ENCODE results near the gene PIP.
"Not testable (repeated sequence)": the region's sequence is repeated elsewhere in the genome, so short reads cannot be mapped to it uniquely, and the experiment has no call there.

PIP gene, protein sequence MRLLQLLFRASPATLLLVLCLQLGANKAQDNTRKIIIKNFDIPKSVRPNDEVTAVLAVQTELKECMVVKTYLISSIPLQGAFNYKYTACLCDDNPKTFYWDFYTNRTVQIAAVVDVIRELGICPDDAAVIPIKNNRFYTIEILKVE

DNA sequence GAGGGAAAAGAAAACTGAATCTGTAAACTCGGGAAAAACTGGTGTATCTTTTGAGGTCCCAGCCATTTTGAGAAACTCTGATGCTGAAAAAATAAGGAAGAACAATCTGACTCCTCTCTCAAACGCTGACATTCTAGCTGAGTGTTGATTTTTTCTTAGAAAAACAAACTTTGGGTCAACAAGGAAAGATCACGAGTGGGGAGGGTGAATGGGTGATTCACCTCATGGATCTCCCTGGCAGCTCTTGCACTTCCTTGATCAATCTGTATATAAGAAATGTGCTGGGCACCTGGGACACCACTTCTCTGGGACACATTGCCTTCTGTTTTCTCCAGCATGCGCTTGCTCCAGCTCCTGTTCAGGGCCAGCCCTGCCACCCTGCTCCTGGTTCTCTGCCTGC is at the start of gene PIP:
TSS of gene PIP (plus strand) at position 297 of the 400 bp plus-strand sequence. CDS start at position 337, 40 bp downstream.
- DNase-seq, result no peak

DNA sequence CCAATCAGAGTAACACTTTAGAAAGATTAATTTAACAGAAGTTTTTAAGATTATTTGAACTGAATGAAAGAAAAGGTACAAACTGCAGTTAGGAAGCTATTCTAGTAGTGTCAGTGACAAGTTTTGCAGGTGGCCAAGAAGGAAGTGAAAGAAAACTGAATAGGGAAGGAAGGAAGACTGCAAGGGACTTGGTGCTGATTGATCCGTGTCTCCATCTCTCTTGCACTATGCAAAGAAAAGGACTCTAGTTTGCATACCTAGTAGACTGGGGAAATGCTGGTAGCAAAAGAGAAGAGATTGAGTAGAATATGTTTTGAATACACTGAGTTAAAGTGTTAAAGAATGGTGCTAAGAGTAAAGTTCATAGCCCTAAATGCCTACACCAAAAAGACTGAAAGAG is 46.8 kb upstream of the PIP start:
- no peak for DNase-seq

DNA sequence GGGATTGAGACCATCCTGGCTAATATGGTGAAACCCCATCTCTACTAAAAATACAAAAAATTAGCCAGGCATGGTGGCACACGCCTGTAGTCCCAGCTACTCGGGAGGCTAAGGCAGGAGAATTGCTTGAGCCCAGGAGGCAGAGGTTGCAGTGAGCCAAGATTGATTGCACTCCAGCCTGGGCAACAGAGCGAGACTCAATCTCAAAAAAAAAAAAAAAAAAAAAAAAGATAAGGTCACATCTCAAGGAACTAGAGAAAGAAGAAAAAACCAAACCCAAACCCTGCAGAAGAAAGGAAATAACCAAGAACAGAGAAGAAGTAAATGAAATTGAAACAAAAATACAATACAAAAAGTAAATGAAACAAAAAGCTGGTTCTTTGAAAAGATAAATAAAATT is 46.3 kb upstream of the PIP start:
- not testable (repeated sequence) for DNase-seq

DNA sequence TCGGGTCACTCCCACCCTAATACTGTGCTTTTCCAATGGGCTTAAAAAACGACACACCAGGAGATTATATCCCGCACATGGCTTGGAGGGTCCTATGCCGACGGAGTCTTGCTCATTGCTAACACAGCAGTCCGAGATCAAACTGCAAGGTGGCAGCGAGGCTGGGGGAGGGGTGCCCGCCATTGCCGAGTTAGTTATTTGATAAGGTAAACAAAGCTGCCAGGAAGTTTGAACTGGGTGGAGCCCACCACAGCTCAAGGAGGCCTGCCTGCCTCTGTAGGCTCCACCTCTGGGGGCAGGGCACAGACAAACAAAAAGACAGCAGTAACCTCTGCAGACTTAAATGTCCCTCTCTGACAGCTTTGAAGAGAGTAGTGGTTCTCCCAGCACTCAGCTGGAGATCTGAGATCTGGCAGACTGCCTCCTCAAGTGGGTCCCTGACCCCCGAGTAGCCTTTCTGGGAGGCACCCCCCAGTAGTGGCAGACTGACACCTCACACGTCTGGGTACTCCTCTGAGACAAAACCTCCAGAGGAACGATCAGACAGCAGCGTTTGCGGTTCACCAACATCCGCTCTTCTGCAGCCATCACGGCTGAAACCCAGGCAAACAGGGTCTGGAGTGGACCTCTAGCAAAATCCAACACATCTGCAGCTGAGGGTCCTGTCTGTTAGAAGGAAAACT is 43.2 kb upstream of the PIP start:
- DNase-seq, result not testable (repeated sequence)

DNA sequence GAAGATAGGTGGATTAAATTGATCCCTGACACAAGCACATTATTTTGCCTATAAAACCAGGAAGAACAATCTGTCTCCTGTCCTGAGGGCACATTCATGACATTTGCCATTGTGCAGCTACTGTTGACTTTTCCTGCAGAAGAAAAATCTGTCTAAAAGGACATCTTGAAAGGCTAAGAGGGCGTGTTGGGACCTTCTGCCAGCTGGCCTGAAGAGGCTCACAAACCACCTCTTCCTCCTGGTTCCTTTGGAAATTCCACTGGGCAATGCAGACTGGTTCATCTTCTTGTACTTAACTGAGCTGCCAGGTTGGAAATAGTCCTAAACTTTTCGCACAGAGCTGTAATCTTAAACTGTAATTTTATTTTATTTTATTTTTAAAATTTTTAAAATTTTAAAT is 35.7 kb upstream of the PIP start:
- no peak for DNase-seq

DNA sequence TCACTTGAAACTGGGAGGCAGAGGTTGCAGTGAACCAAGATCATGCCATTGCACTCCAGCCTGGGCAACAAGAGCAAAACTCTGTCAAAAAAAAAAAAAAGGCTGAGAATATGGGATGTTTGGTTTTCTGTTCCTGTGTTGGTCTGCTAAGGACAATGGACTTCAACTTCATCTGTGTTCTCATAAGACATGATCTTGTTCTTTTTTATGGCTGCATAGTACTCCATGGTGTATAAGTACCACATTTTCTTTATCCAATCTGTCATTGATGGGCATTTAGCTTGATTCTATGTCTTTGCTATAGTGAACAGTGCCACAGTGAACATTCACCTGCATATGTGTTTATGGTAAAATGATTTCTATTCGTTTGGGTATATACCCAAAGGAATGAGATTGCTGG is 32.3 kb upstream of the PIP start:
- DNase-seq, result not testable (repeated sequence)

DNA sequence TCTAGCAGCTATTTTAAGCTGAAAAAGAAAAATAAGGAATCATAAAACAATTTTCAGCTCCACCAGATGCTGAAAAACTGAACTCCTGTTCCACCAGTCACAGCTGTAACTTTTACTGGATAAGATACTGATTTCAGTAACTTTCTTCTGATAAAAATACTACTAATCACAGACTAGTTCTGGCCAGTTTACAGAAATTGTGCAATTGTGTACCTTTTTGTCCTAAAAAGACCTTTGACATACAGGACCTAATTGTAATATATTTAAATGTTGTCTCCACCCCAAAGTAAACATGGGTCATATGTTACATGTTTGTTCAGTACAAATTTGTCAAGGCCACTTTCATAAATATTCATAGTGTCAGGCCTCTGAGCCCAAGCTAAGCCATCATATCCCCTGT is 27.1 kb upstream of the PIP start:
- DNase-seq, result no peak

DNA sequence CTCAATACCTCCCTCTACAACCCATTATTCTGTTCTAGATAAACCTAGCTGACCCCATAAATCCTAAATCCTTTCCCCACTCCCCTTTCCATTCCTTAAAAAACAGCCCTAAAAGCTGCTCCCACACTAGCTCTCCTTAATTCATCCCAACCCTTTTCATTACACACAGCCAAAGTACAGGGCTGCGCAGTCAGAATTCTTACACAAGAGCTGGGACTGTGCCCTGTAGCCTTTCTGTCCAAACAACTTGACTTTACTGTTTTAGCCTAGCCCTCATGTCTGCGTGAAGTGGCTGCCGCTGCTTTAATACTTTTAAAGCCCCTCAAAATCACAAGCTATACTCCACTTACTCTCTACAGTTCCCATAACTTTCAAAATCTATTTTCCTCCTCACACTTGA is 23.9 kb upstream of the PIP start:
- DNase-seq, result not testable (repeated sequence)

DNA sequence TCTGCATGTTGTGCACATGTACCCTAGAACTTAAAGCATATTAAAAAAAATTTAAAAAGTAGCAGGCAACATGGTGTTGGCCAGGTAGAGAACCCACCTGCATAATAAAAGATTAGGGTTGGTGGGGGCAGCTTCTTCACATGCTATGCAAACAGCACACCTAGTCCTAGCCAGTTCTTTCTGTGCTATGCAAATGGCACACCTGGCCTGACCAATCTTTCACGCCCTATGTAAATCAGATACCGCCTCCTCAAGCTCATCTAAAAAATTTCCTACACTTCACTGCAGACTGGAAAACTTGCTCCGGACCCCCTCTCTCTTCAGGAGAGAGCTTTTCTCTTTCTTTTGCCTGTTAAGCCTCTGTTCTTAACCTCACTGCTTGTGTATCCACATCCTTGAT is 14.5 kb upstream of the PIP start:
- DNase-seq, result no peak

DNA sequence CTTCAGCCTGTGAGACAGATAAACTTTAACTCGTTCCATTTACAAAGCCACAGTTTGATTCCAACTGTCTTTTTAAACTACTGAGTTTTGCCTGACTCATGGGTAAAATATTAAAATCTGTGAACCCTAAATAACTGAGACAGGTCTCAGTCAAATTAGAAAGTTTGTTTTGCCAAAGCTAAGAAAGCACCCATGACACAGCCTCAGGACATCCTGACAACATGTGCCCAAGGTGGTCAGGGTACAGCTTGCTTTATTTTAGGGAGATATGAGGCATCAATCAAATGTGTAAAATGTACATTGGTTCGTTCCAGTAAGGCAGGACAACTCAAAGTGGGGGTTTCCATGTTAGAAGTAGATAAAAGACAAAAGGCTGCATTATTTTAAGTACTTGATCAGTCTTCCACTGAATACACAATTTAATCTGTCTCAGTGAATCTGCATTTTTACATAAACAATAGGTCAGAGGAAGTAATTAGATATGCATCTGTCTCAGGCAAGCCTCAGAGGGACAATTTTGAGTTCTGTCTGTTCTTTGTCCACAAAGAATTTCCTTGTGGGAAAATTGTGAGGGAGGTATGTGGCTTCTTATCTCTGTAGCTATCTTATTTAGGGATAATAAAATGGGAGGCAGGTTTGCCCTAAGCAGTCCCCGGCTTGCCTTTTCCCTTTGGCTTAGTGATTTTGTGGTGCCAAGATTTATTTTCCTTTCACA is 11.0 kb upstream of the PIP start:
- no peak for DNase-seq

DNA sequence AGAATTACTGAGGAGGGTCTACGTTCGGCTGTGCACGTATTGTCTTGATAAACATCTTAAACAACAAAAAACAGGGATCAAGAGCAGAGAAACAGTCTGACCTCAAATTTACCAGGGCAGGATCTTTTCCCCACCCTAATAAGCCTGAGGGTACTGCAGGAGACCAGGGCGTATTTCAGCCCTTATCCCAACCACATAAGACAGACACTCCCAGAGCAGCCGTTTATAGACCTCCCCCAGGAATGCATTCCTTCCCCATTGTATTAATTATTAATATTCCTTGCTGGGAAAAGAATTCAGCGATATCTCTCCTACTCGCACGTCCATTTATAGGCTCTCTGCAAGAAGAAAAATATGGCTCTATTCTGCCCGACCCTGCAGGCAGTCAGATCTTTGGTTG is 8.6 kb upstream of the PIP start:
- not testable (repeated sequence) for DNase-seq

DNA sequence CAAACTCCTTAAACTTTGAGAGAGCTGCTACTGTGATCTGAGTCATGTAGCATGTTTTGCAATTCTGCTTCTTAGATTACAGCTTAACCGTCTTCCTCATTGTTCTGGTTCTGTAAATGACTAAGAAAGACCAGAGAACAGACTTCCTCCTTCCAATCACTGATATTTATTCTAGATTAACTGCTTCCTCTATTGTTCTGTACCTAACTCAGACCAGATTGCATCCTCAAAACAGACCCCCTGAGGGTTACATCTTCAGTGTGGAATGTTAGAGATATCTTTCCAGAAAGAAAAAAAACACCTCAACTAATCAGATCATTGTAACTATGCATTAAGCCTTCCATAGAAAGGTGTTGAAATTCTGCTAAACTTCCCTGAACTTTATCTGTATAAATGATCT is 5.7 kb upstream of the PIP start:
- no peak for DNase-seq

DNA sequence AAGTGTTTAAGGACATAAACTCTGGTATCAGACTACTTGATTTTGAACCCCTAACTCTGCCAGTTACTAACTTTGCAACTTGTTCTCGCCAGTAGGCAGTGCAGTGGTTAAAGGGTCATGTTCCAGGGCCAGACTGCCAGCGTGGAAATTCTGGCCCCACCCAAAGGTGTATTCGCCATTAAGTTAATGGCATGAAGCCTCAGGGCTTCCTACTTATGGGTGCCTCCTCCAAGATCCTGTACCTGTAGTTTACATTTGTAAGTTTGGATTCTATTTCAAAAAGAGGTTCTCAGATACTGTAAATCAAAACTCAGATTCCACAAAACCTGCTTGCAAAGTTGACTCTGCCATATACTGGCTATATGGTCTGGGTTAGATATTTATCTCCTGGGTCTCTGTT is 2.8 kb upstream of the PIP start:
- DNase-seq, result no peak

DNA sequence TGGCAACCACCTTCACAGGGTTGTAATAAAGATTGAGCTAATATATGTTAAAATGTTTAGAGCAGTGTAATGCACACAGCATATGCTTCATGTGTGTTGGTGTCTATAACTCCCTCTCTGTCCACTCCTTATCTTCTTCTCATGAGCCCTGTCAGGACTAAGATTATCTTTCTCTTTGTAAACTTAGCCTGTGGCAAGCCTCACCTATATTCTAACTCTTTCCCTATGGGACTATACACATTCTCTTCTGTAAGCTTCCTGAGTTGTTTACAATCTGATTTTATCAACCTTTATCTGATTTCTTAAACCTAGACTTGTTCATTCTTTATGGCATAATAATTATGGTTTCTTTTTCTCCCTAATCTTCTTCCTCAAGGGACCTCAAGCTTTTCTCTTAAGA is 2.4 kb upstream of the PIP start:
- DNase-seq, result no peak

DNA sequence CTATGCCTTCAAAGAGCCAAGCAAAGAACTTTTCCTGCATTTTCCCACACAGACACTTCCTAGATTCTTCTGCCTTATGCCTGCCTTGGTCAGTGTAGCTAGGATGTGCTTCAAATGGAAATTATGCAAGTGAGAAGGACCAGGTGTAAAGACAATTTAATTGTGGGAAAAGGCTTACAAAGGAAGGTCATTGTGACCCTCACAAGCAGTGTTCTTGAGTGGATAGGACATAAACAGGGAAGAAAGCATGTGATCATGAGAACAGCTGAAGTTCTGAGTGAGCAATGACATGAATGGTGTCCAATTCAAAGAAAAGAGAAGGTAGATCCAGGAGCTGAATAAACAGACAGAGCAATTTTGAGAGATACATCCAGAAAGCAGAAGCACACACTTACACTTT is 1.3 kb upstream of the PIP start:
- DNase-seq, result no peak

DNA sequence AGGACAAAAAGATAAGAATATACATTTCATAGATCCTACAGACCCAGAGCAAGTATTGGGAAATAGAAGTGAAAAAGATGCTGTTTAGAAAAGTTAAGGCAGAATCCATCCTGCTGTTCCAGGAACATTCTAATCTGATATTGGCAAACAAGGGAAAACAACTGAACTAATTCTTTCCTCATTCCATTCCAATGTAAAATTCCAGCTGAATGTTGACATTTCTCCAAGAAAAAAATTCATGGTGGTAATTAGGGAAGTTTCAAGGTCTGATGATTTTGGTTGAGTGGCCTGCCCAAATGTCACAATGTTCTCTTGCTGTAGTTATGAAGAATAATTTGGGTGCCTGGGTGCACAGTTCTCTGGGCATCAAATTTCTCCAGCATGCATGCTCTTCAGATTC is 15.2 kb downstream of the PIP start:
- no peak for DNase-seq

DNA sequence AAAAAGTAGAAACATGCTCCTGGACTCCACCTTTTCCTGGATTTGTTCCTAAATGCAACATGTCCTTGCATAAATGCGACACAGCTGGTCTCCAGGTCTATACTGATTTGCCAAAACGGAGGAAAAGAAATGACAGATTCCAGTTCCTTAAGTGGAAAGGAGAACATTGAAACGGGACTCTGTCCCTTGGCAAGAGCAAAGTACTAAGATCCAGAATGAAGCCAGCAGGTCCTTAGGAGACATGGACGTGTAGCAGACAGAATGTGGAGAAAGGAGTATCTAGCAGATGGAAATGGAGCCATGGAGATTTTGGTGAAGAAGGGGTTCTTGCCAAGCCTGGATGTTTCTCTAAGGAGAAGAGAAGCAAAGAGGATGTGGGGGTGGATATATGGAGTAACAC is 16.2 kb downstream of the PIP start:
- no peak for DNase-seq

DNA sequence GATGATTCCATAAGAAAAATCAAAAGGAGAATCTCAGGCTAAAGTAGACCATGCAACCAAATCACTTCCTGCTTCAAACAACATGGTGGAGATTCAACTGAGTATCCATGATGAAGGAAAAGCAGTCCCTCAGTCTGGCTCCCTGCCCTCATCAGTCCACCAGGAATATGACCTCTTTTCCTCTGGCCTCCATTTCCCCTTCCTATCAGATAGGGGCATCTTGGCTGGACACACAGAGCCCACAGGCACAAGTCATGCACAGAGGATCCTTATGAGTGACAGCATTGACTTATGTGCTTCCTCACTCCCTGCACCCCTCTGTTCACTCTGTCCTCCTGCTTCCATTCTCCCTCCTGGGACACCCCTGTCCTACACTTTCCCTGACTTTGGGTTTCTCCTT is 16.8 kb downstream of the PIP start:
- no peak for DNase-seq

DNA sequence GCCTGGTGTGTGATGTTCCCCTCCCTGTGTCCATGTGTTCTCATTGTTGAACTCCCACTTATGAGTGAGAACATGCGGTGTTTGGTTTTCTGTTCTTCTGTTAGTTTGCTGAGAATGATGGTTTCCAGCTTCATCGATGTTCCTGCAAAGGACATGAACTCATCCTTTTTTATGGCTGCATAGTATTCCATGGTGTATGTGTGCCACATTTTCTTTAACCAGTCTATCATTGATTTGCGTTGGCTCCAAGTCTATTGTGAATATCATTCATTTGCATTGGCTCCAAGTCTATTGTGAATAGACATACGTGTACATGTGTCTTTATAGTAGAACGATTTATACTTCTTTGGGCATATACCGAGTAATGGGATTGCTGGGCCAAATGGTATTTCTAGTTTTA is 18.8 kb downstream of the PIP start:
- DNase-seq, result not testable (repeated sequence)

DNA sequence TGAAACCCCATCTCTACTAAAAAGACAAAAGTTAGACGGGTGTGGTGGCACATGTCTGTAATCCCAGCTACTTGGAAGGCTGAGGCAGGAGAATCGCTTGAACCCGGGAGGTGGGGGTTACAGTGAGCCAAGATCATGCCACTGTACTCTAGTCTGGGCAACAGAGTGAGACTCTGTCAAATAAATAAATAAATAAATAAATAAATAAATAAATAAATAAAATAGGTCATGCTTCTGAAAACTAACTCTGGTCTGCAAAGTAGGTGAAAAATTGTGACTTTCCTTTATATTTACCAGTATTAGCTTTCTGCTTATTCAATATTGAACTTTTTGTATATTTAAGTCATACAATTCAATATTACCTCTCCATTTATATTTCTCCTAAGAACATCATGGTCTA is 26.7 kb downstream of the PIP start:
- not testable (repeated sequence) for DNase-seq

DNA sequence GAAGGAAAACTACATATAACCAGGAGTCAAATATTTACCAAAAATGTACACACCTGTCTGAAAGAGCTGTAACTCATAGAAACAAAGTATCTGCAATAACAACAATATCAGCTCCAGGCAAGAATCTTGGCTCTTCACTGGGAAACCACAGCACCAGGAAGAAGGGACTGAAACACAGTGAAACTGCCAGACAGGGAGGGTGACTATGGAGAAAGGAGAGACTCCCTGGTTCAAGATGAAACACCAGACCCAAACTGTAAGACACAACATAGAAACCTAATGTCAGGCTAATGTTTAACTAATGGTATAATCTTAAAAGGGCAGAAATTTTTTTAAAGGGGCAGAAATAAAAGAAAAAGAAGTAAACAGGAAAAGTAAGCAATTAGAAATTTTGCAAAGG is 39.8 kb downstream of the PIP start:
- DNase-seq, result no peak

DNA sequence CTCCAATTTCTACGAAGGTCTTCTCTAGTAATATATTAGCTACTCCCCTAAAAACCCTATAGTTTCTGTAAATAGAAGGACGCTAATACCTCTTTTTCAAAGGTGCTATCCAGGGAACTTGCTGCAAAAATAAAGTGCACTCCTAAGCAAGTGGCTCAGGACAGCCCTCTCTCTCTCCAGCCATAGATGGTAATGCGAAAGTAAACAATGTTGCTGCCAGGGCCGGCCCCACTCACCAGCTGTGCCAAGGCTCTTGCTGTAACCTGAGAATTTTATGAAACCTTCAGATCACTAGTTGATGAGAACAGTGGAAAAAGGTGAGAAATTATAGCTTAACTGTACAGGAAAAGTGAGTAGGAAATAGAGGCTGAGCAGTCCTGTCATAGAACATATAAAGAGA is 40.5 kb downstream of the PIP start:
- no peak for DNase-seq

DNA sequence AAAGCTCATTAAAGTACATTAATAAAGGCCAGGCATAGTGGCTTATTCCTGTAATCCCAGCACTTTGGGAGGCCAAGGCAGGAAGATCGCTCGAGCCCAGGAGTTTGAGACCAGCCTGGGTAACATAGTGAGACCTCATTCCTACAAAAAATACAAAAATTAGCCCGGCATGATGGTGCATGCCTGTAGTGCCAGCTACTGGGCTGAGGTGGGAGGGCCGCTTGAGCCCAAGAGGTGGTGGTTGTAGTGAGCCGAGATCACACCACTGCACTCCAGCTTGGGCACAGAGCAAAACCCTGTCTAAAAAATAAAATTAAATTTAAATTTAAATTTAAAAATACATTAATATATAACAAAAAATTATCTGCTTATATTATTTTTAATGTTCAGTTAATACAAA is 44.3 kb downstream of the PIP start:
- DNase-seq, result no peak

Data from anterior cingulate cortex (tissue), 58 donors.